HG03025 (cell line): Measurements from ENCODE around the gene BCAS3.
"Not testable (repeated sequence)": the region's sequence is repeated elsewhere in the genome, so short reads cannot be mapped to it uniquely, and the experiment has no call there.

ENCODE experiments used
- ATAC-seq: cut with Tn5 transposase; IDR thresholded peaks from one replicate; pipeline ENCODE4 v1.9.1; 2021; ENCODE audit warnings: mild to moderate bottlenecking, moderate library complexity; ENCODE audit not compliant: unreplicated experiment, low FRiP score

BCAS3 gene

GRCh38 chr17:60743799-60744198, 66.1 kb downstream of the BCAS3 start:
- ATAC-seq: no peak

DNA sequence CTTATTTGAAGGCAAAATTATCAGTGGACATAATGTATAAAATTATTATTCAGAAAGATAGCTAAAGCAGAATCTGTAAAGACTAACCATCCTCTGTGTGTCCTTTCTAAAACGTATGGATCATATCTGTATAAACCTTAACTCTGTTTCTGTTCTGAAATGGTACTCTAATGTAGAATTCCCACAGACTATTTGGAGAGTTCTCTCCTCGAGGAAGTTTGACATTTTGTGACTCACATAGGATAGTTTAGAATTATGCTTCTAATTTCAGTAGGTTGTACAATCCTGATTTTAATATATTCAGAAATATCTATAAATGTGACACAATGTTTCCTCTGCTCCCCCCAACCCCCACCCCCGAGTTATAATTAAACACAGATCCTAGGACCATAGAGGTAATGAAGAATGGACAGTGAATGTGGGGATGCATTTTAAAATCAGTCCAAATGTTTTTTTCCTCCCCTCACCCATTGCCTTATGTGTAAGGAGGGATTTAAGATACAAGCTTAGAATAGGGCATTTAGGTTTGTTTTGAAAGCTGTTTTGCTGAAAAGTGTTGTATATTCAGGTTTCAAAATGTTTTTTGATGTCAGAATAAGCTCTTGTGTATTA, 66.8 kb downstream of the BCAS3 start:
- no peak for ATAC-seq

GRCh38 chr17:60745544-60745943, 67.9 kb downstream of the BCAS3 start:
- no peak for ATAC-seq

DNA sequence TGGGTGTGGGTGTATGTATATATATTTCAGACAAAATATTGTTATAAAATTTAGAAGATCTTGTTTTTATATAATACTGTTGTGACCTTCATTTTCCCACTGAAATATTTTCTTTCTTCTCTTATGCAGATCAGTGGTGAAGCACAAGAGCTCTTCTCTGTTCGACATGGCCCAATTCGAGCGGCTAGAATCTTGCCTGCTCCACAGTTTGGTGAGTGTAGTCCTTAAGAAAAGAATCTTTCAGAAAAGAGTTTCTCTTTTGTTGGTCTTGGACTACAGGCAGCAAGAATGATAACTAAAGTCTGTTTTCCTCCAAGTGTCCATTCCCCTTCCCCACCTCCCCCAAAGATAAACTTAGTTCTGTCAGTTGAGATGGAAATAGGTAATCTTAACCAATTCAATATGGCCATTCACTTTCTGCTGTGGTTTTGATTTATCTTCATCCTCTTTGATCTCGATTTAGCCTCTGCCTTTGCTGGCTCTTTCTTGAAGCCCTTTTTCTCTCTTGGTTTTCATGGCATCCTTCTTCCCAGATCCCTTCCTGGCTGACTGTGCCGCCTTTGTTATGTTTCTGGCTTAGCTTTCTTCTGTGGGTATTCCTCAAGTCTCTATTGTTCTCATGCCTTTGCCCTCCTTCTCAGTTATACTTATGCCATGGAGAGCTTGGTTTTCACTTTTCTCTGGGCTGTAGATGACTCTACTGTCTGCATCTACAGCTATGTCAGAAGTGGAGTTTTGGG, 69.6 kb downstream of the BCAS3 start:
- no peak for ATAC-seq

DNA sequence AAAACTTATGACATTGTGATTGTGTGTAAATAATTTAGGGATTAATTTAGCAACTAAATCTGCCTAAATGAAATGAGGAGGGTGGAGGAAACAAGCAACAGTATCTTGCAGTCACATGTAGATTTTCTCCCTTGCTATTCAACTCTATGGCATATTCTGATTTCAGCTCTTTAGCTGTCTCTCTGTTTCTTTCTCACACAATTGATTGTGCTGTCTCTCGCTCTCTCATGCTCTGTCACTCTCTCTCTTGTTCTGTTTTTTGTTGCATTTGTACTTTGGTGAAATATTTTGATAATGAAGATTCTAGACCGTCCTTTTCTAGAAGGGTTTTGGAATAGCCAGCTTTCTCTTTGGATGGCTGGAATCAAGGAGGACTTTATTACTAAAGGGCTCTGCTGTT, 70.6 kb downstream of the BCAS3 start:
- ATAC-seq: no peak

GRCh38 chr17:60749050-60749449, 71.4 kb downstream of the BCAS3 start:
- ATAC-seq: no peak

DNA sequence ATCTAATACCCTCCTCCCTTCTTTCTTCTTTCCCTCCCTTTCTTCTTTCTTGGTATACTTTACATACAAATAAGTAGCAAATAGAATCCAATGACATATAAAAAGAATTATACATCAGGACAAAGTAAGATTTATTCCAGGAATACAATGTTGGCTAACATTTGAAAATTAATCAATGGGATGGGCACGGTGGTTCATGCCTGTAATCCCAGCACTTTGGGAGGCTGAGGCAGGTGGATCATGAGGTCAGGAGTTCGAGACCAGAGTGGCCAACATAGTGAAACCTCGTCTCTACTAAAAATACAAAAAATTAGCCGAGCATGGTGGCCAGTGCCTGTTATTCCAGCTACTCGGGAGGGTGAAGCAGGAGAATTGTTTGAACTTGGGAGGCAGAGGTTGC, 72.1 kb downstream of the BCAS3 start:
- ATAC-seq: no peak

DNA sequence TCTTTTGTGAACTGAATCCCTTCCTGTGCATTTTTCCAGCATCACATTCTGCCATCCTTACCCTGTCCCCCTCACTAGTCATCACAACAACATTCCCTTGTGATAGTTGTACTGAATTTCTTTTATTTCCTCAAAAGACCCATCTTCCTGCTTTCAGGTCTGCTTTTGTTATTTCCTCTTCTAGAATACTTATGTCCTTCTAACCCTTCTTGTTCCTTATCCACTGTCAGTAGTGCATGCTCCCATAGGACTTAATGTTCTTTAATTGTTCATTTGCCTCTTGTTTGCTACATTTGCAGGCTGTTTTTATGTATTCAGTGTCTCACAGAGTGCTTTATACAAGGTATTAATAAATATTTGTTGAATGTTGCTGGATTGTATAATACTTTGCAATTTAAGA, 73.0 kb downstream of the BCAS3 start:
- ATAC-seq: no peak

GRCh38 chr17:60751884-60752283, 74.2 kb downstream of the BCAS3 start:
- ATAC-seq: no peak

GRCh38 chr17:60752873-60753577, 75.4 kb downstream of the BCAS3 start:
- ATAC-seq: no peak

DNA sequence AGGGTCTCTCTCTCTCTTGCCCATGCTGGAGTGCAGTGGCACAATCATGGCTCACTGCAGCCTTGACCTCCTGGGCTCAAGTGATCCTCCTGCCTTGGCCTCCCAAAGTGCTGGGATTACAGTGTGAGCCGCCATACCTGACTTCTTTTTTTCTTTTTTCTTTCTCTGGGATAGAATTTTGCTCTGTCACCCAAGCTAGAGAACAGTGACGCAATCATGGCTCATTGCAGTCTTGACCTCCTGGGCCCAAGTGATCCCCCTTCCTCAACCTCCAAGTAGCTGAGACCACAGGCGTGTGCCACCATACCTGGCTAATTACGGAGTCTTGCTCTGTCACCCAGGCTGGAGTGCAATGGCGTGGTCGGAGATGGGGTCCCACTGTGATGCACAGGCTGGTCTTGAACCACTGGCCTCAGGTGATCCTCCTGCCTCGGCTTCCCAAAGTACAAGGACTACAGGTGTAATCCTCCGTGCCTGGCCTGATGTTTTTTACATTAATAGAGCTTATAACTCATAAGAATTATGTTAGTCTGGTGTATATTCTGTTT, 76.5 kb downstream of the BCAS3 start:
- no peak for ATAC-seq

- not testable (repeated sequence) for ATAC-seq
Measured at GRCh38 chr17:60756798-60757197, 79.1 kb downstream of the BCAS3 start.

DNA sequence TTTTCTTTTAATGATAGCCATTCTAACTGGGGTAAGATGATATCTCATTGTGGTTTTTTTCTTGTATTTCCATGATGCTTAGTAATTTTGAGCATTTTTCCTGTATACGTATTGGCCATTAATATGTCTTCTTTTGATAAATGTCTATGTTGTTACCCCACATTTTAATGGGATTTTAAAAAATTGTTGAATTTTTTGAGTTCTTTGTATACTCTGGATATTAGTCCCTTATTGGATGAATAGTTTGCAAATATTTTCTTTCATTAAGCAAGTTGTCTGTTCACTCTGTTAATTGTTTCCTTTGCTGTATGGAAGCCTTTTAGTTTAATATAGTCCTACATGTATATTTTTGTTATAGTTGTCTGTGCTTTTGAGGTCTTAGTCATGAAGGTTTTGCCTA, 79.8 kb downstream of the BCAS3 start:
- no peak for ATAC-seq

DNA sequence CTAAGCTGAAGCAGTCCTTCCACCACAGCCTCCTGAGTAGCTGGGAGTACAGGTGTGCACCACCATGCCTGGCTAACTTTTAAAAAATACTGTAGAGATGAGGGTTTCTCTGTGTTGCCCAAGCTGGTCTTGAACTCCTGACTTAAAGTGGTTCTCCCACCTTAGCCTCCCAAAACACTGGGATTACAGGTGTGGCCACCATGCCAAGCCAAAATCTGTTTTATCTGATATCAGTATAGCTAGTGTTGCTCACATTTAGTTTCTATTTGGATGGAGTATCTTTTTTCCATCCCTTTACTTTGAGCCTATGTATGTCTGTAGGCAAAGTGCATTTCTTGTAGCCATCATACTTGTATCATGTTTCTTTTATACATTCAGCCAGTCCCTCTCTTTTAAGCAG, 82.1 kb downstream of the BCAS3 start:
- ATAC-seq: no peak

GRCh38 chr17:60761301-60761700, 83.7 kb downstream of the BCAS3 start:
- ATAC-seq: not testable (repeated sequence)

DNA sequence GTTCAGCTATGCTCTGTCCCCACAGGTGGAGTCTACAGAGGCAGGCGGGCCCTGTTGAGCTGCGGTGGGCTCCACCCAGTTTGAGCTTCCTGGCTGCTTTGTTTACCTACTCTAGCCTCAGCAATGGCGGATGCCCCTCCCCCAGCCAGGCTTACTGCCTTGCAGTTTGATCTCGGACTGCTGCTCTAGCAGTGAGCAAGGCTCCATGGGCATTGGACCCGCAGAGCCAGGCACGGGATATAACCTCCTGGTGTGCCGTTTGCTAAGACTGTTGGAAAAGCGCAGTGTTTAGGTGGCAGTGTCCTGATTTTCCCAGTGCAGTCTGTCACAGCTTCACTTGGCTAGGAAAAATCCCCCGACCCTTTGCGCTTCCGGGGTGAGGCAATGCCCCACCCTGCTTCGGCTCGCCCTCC, 89.1 kb downstream of the BCAS3 start:
- ATAC-seq: no peak

DNA sequence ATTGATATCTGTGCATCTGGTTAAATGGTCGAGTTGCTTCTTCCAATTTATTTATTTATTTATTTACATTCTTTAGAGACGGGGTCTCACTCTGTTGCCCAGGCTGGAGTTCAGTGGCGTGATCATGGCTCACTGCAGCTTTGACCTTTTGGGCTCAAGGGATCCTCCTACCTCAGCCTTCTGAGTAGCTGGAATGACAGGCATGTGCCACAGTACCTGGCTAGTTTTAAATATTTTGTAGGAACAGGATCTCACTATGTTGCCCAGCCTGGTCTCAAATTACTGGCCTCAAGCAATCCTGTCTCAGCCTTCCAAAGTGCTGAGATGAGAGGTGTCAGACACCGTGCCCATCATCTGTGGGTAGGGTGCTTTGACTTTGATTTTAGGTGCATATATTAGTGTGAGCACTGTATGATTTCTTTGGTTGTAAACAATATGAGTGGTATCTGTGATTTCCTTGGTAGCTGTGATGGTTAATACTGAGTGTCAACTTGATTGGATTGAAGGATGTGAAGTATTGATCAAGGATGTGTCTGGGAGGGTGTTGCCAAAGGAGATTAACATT, 90.2 kb downstream of the BCAS3 start:
- ATAC-seq: no peak

DNA sequence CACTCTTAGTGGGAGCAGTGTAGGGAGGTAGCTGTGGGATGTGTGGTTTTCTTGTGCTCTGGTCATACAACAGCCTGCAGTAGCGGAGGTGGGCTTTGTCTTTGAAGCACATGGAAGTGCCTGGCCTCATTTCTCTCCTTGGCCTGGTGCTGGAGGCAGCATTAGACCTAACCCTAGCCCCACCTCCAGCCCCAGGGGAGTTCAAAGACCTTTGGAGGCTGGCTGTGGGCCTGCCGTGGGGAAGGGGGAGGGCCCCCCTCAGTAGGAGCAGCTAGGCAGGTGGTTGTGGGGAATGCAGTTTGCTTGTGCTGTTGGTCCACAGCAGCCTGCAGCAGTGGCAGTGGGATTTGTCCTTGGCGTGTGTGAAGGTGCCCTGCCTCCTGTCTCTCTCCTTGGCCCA, 91.7 kb downstream of the BCAS3 start:
- ATAC-seq: no peak

DNA sequence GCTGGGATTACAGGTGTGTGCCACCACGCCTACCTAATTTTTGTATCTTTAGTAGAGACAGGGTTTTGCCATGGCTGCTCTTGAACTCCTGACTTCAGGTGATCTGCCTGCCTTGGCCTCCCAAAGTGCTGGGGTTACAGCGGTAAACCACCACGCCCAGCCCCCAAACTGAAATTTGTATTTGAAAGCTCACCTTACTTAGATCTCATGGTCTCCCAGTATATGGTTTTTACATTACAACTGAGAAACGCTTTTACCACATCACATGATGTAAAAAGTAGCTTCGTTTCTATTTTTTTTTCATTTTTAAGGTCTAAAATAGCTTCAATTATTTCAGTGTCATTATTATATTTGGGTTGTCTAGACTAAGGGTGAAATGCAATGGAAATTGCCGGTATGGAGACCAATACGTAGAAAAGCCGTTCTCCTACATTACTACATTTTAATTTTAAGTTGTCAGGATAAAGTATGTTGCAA, 93.3 kb downstream of the BCAS3 start:
- no peak for ATAC-seq

DNA sequence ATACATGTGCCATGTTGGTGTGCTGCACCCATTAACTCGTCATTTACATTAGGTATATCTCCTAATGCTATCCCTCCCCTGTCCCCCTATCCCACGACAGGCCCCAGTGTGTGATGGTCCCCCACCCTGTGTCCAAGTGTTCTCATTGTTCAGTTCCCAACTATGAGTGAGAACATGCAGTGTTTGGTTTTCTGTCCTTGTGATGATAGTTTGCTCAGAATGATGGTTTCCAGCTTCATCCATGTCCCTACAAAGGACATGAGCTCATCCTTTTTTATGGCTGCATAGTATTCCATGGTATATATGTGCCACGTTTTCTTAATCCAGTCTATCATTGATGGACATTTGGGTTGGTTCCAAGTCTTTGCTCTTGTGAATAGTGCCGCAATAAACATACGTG, 94.0 kb downstream of the BCAS3 start:
- not testable (repeated sequence) for ATAC-seq

- no peak for ATAC-seq
Measured at GRCh38 chr17:60773552-60773951, 95.9 kb downstream of the BCAS3 start.
